ENCODE data around the gene SGO2. TPM values are rescaled to one million over a fixed set of nuclear protein-coding genes. Genes with fewer than 3 reads are reported as not detected.

The SGO2 gene
- total RNA-seq, 1 experiment from 2014 or later = 25.4 TPM

DNA sequence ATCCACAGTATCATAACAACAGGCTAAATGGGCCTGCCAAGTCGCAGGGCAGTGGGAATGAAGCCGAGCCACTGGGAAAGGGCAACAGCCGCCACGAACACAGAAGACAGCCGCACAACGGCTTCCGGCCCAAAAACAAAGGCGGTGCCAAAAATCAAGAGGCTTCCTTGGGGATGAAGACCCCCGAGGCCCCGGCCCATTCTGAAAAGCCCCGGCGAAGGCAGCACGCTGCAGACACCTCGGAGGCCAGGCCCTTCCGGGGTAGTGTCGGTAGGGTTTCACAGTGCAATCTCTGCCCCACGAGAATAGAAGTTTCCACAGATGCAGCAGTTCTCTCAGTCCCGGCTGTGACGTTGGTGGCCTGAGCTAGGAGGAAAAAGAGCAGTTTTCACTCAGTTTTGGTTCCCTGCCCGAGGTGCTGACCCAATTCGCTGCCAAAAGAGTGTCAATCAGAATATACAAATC, 48.3 kb upstream of the SGO2 start (continued):
- no peak for TF ChIP-seq ELF1 (IDR thresholded peaks at IDR 0.05; ENCODE audit: borderline replicate concordance, low read depth)

- Histone ChIP-seq H3K9me2 (ENCODE audit: insufficient read depth) (no peaks in the 10 kb centered on the region), H3K27me3 (ENCODE audit: insufficient read depth, low read length) (no peaks in the 10 kb centered on the region), H2AFZ (ENCODE audit: low read depth, low read length, poor library complexity, severe bottlenecking) (no peak overlapping the region), H3K4me3 (replicated peaks in 1 of 2; ENCODE audit: low read depth in 1 of 2, low read length in 2 of 2) (no peak overlapping the region), H3K9ac (ENCODE audit: low read length) (no peak overlapping the region), H3K4me2 (ENCODE audit: low read length) (no peak overlapping the region), H4K20me1 (ENCODE audit: insufficient read depth) (no peaks in the 10 kb centered on the region), H3K79me2 (ENCODE audit: insufficient read depth, low read length) (no peaks in the 10 kb centered on the region), H3K4me1 (ENCODE audit: control insufficient read depth in 1 of 2, insufficient read depth in 2 of 2, low read length in 2 of 2) (peaks cover 0 to 26% of the 10 kb centered on the region in 2 experiments; a peak in 2 of 4 replicates), H3K9me3 (ENCODE audit: control insufficient read depth in 1 of 2, insufficient read depth in 1 of 2, low read depth in 1 of 2, low read length in 2 of 2) (no peaks in the 10 kb centered on the region), H3K36me3 (ENCODE audit: control insufficient read depth in 1 of 2, insufficient read depth in 2 of 2, low read length in 2 of 2) (peaks cover 4 to 13% of the 10 kb centered on the region in 2 experiments; a peak in 2 of 4 replicates), H3K27ac (ENCODE audit: low read depth, low read length) (no peak overlapping the region)
- TF ChIP-seq, protein P1, sequence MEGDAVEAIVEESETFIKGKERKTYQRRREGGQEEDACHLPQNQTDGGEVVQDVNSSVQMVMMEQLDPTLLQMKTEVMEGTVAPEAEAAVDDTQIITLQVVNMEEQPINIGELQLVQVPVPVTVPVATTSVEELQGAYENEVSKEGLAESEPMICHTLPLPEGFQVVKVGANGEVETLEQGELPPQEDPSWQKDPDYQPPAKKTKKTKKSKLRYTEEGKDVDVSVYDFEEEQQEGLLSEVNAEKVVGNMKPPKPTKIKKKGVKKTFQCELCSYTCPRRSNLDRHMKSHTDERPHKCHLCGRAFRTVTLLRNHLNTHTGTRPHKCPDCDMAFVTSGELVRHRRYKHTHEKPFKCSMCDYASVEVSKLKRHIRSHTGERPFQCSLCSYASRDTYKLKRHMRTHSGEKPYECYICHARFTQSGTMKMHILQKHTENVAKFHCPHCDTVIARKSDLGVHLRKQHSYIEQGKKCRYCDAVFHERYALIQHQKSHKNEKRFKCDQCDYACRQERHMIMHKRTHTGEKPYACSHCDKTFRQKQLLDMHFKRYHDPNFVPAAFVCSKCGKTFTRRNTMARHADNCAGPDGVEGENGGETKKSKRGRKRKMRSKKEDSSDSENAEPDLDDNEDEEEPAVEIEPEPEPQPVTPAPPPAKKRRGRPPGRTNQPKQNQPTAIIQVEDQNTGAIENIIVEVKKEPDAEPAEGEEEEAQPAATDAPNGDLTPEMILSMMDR (IDR thresholded peaks at IDR 0.05 in 2 of 3, conservative IDR thresholded peaks at IDR 0.05 in 1 of 3; ENCODE audit: borderline replicate concordance in 1 of 3, insufficient read depth in 1 of 3, low read depth in 2 of 3, low read length in 2 of 3) = no peak
- no peak for TF ChIP-seq RAD21 (IDR thresholded peaks at IDR 0.05; ENCODE audit: low read depth)
- TF ChIP-seq, protein P2, sequence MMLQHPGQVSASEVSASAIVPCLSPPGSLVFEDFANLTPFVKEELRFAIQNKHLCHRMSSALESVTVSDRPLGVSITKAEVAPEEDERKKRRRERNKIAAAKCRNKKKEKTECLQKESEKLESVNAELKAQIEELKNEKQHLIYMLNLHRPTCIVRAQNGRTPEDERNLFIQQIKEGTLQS (IDR thresholded peaks at IDR 0.05) = no peak
- TF ChIP-seq POLR2AphosphoS5 (IDR thresholded peaks at IDR 0.05; ENCODE audit: low read depth, low read length) = no peak
- no peak for TF ChIP-seq CEBPB (IDR thresholded peaks at IDR 0.05; ENCODE audit: low read depth)
- ChIA-PET RAD21 (ENCODE audit: low non-redundant PET in 1 of 2, low total read pairs in 2 of 2, uncharacterized antibody in 2 of 2, unreplicated experiment in 2 of 2) (no interaction called here), POLR2A (no interaction called here), CTCF (interaction anchor here (0.7 to 7.3 kb wide), 4 partner anchors 224 to 506 kb away, joined by 4 to 64 read pairs (median 33); no protein-coding TSS in a partner anchor)
- ATAC-seq = no peak
- DNase-seq (ENCODE audit: low read depth, low spot score) = no peak
- intact Hi-C loops (cut with micrococcal nuclease) = loop anchor here (5.0 kb wide), 1 partner anchor 177 kb away; no protein-coding TSS in a partner anchor
- BruUV-seq (replicated peaks) = no TSS peak
Observed at GRCh38 chr2:200479692-200480265, 46.2 kb upstream of the SGO2 start.
